ENCODE measurements around the gene TRAF7.
"Not testable (repeated sequence)": the region's sequence is repeated elsewhere in the genome, so short reads cannot be mapped to it uniquely, and the experiment has no call there.

Gene TRAF7
- total RNA-seq, result 39.7 to 115 (median 80.9) reads per million in 9 experiments

- no peaks in the 10 kb centered on the region for H3K9me3 Mint-ChIP-seq
- peaks cover 15% of the 10 kb centered on the region for H3K36me3 Mint-ChIP-seq (ENCODE audit: insufficient read depth)
- H3K4me1 Mint-ChIP-seq (ENCODE audit: low read depth in 2 of 2), result peaks cover 56 to 58% of the 10 kb centered on the region in 2 donors
- DNase-seq, result peak; percentile 93 to 95 (median 94)
- no peaks in the 10 kb centered on the region for H3K27me3 Mint-ChIP-seq
- ATAC-seq (replicated peaks), result peak; percentile 91
- peak within 1 kb of the TSS; percentile 95 to 97 for H3K4me3 Mint-ChIP-seq
- H3K27ac Mint-ChIP-seq, result peak within 1 kb of the TSS; percentile 87 to 93
Observed at GRCh38 chr16:2155091-2155950, at the start of gene TRAF7. Gene TRAF7, plus strand, starts transcription at chr16:2155782. Its CDS starts 8,139 bp downstream, at chr16:2163921.

- not testable (repeated sequence) for DNase-seq; H3K27ac Mint-ChIP-seq; H3K27me3 Mint-ChIP-seq; H3K4me1 Mint-ChIP-seq (ENCODE audit: low read depth in 2 of 2); H3K4me3 Mint-ChIP-seq; H3K9me3 Mint-ChIP-seq; ATAC-seq (replicated peaks); H3K36me3 Mint-ChIP-seq (ENCODE audit: insufficient read depth)
Observed at GRCh38 chr16:2106211-2106610, 49.4 kb upstream of the TRAF7 start.

- ATAC-seq (replicated peaks); H3K36me3 Mint-ChIP-seq (ENCODE audit: insufficient read depth): not testable (repeated sequence)
- H3K27ac Mint-ChIP-seq, result peak overlapping the region in 1 of 2 donors; percentile 55
Observed at GRCh38 chr16:2107121-2107790, 48.3 kb upstream of the TRAF7 start.

GRCh38 chr16:2107791-2108125, 47.8 kb upstream of the TRAF7 start:
- not testable (repeated sequence) for H3K9me3 Mint-ChIP-seq; H3K4me1 Mint-ChIP-seq (ENCODE audit: low read depth in 2 of 2); H3K27me3 Mint-ChIP-seq; DNase-seq; H3K4me3 Mint-ChIP-seq; H3K36me3 Mint-ChIP-seq (ENCODE audit: insufficient read depth); ATAC-seq (replicated peaks)
- peak overlapping the region in 1 of 2 donors; percentile 55 for H3K27ac Mint-ChIP-seq

More at GRCh38 chr16:2107121-2107790, 48.3 kb upstream of the TRAF7 start:
- DNase-seq; H3K4me1 Mint-ChIP-seq (ENCODE audit: low read depth in 2 of 2); H3K4me3 Mint-ChIP-seq; H3K27me3 Mint-ChIP-seq; H3K9me3 Mint-ChIP-seq: not testable (repeated sequence)

GRCh38 chr16:2108446-2109270, 46.9 kb upstream of the TRAF7 start:
- H3K36me3 Mint-ChIP-seq (ENCODE audit: insufficient read depth); H3K4me1 Mint-ChIP-seq (ENCODE audit: low read depth in 2 of 2); H3K27me3 Mint-ChIP-seq; DNase-seq; ATAC-seq (replicated peaks); H3K4me3 Mint-ChIP-seq; H3K27ac Mint-ChIP-seq; H3K9me3 Mint-ChIP-seq: not testable (repeated sequence)

GRCh38 chr16:2109271-2109580, 46.4 kb upstream of the TRAF7 start:
- H3K9me3 Mint-ChIP-seq; H3K4me1 Mint-ChIP-seq (ENCODE audit: low read depth in 2 of 2); H3K27me3 Mint-ChIP-seq; H3K27ac Mint-ChIP-seq; H3K4me3 Mint-ChIP-seq; ATAC-seq (replicated peaks); DNase-seq; H3K36me3 Mint-ChIP-seq (ENCODE audit: insufficient read depth): not testable (repeated sequence)

- H3K4me3 Mint-ChIP-seq; H3K27ac Mint-ChIP-seq; DNase-seq; ATAC-seq (replicated peaks); H3K9me3 Mint-ChIP-seq; H3K36me3 Mint-ChIP-seq (ENCODE audit: insufficient read depth); H3K27me3 Mint-ChIP-seq; H3K4me1 Mint-ChIP-seq (ENCODE audit: low read depth in 2 of 2): not testable (repeated sequence)
Observed at GRCh38 chr16:2109872-2110271, 45.7 kb upstream of the TRAF7 start.

- not testable (repeated sequence) for H3K9me3 Mint-ChIP-seq; H3K27me3 Mint-ChIP-seq; ATAC-seq (replicated peaks); H3K27ac Mint-ChIP-seq; DNase-seq; H3K36me3 Mint-ChIP-seq (ENCODE audit: insufficient read depth); H3K4me1 Mint-ChIP-seq (ENCODE audit: low read depth in 2 of 2); H3K4me3 Mint-ChIP-seq
Observed at GRCh38 chr16:2110332-2111008, 45.1 kb upstream of the TRAF7 start.

- DNase-seq, H3K4me3 Mint-ChIP-seq: not testable (repeated sequence)
Observed at GRCh38 chr16:2111009-2111353, 44.6 kb upstream of the TRAF7 start.

GRCh38 chr16:2111412-2112335, 43.9 kb upstream of the TRAF7 start:
- not testable (repeated sequence) for ATAC-seq (replicated peaks); H3K27me3 Mint-ChIP-seq; H3K4me3 Mint-ChIP-seq; DNase-seq; H3K4me1 Mint-ChIP-seq (ENCODE audit: low read depth in 2 of 2); H3K9me3 Mint-ChIP-seq; H3K36me3 Mint-ChIP-seq (ENCODE audit: insufficient read depth); H3K27ac Mint-ChIP-seq

More at GRCh38 chr16:2111009-2111353, 44.6 kb upstream of the TRAF7 start:
- not testable (repeated sequence) for H3K36me3 Mint-ChIP-seq (ENCODE audit: insufficient read depth); H3K4me1 Mint-ChIP-seq (ENCODE audit: low read depth in 2 of 2); ATAC-seq (replicated peaks); H3K27me3 Mint-ChIP-seq; H3K27ac Mint-ChIP-seq; H3K9me3 Mint-ChIP-seq

- not testable (repeated sequence) for ATAC-seq (replicated peaks); DNase-seq; H3K4me3 Mint-ChIP-seq
Observed at GRCh38 chr16:2112539-2113106, 43.0 kb upstream of the TRAF7 start.

GRCh38 chr16:2114225-2114624, 41.4 kb upstream of the TRAF7 start:
- H3K27me3 Mint-ChIP-seq, result not testable (repeated sequence)

More at GRCh38 chr16:2112539-2113106, 43.0 kb upstream of the TRAF7 start:
- not testable (repeated sequence) for H3K27me3 Mint-ChIP-seq; H3K36me3 Mint-ChIP-seq (ENCODE audit: insufficient read depth); H3K9me3 Mint-ChIP-seq; H3K4me1 Mint-ChIP-seq (ENCODE audit: low read depth in 2 of 2); H3K27ac Mint-ChIP-seq

More at GRCh38 chr16:2114225-2114624, 41.4 kb upstream of the TRAF7 start:
- not testable (repeated sequence) for H3K4me3 Mint-ChIP-seq; H3K36me3 Mint-ChIP-seq (ENCODE audit: insufficient read depth); DNase-seq; H3K9me3 Mint-ChIP-seq; ATAC-seq (replicated peaks); H3K4me1 Mint-ChIP-seq (ENCODE audit: low read depth in 2 of 2); H3K27ac Mint-ChIP-seq
